Mesothelial cell of epicardium (in vitro differentiated cells): ENCODE data around the gene GLI1. TPM values are rescaled to one million over a fixed set of nuclear protein-coding genes. Genes with fewer than 3 reads are reported as not detected.

ENCODE experiments used
- microRNA-seq: library from miRNA; unstranded; fragments of <30 nt; microRNA quantifications from one replicate; pipeline ENCODE4 v1.2.0, GENCODE V29; 2021; ENCODE audit warnings: inconsistent platforms, mixed read lengths
- total RNA-seq: library from RNA; stranded (reverse); gene quantifications from 3 replicates; pipeline ENCODE4 v1.2.1, GENCODE V29; 2021

The GLI1 gene
- total RNA-seq, 1 donor from 2014 or later = 10.1 TPM

Small RNAs within 50 kb of the gene (microRNA-seq; reads per million reads assigned to microRNA genes)
- not detected for gene MIR616
- 1.8 reads per million for gene MIR6758

Other genes starting within 250 kb of the GLI1 start
- 3.3 to 3.8 TPM (median 3.6 TPM) in 3 replicates for gene NXPH4, start 243.0 kb upstream of the GLI1 start, total RNA-seq
- 78.7 to 83.7 TPM (median 78.8 TPM) in 3 replicates for gene SHMT2, start 230.1 kb upstream of the GLI1 start, total RNA-seq
- 9.8 to 11.3 TPM (median 10.6 TPM) in 3 replicates for gene STAC3, start 208.6 kb upstream of the GLI1 start, total RNA-seq
- gene R3HDM2, start 28.7 kb upstream of the GLI1 start, total RNA-seq = 95.5 to 111 TPM (median 109 TPM) in 3 replicates
- gene INHBC, start 25.0 kb upstream of the GLI1 start, total RNA-seq = 0.24 to 0.32 TPM (median 0.31 TPM) in 3 replicates
- 0.09 TPM in 1 of 3 replicates, not detected in the others for gene INHBE, start 4.5 kb upstream of the GLI1 start, total RNA-seq
- 0.90 to 1.1 TPM in 2 of 3 replicates, not detected in the other for gene ARHGAP9, start 20.1 kb downstream of the GLI1 start, total RNA-seq
- gene MARS1, start 28.3 kb downstream of the GLI1 start, total RNA-seq = 163 to 192 TPM (median 177 TPM) in 3 replicates
- 15.6 to 18.6 TPM (median 17.2 TPM) in 3 replicates for gene DDIT3, start 60.7 kb downstream of the GLI1 start, total RNA-seq
- 113 to 121 TPM (median 118 TPM) in 3 replicates for gene MBD6, start 63.0 kb downstream of the GLI1 start, total RNA-seq
- 102 to 103 TPM (median 102 TPM) in 3 replicates for gene DCTN2, start 87.4 kb downstream of the GLI1 start, total RNA-seq
- gene KIF5A, start 90.3 kb downstream of the GLI1 start, total RNA-seq = 0.40 to 0.69 TPM (median 0.59 TPM) in 3 replicates
- 23.4 to 24.2 TPM (median 23.7 TPM) in 3 replicates for gene PIP4K2C, start 131.4 kb downstream of the GLI1 start, total RNA-seq
- 88.3 to 93.6 TPM (median 90.0 TPM) in 3 replicates for gene DTX3, start 145.0 kb downstream of the GLI1 start, total RNA-seq
- 60.4 to 65.0 TPM (median 62.4 TPM) in 3 replicates for gene ARHGEF25, start 151.7 kb downstream of the GLI1 start, total RNA-seq
- 0.34 to 0.78 TPM (median 0.35 TPM) in 3 replicates for gene B4GALNT1, start 173.4 kb downstream of the GLI1 start, total RNA-seq
- 160 to 167 TPM (median 166 TPM) in 3 replicates for gene OS9, start 234.3 kb downstream of the GLI1 start, total RNA-seq